ENCODE measurements around the gene FNDC5. TPM values are rescaled to one million over a fixed set of nuclear protein-coding genes. Genes with fewer than 3 reads are reported as not detected.

The FNDC5 gene
- total RNA-seq, 1 donor from 2014 or later, result 9.6 TPM

DNA sequence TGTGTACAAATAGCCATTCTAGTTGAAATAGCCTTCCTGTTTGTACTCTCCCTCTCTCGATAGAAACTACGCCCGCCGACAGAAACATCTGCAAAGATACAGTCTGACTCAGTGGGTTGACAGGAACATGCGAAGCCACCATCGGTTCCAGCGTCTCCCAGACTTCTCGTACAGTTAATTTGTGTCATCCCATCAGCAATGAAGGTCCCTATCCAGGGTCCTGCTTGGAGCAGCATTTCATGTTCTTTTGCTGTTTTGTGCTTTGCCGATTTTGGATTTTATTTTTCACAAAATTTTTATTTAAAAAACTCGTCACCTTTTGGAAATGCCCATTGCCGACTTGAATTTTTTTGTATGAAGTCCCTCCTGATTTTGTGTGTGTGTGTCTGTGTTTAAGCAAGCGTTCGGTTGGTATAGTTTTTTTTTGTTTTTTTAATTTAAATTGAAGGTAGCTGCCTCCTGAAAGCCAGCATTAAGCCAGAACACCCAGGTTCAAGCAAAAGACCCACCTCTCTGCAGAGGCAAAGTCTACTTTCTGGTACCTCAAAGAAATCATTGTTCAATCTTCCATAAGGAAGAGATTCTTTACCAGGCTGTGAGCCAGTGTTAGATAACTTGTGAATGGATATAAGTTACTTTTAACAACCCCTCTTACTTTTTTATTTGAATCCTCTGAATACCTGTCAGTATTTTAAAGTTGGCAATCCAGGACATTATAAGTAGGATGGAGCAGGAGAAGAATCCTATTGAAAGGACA is 14.7 kb downstream of the FNDC5 start:
- no peaks in the 10 kb centered on the region for H3K4me1 Mint-ChIP-seq
- no peaks in the 10 kb centered on the region for H4K20me1 ChIP-seq (ENCODE audit: low read depth)
- H3K9me3 Mint-ChIP-seq, result no peaks in the 10 kb centered on the region
- H3K9ac ChIP-seq, result no peak overlapping the region
- no peak overlapping the region for H2AFZ ChIP-seq (replicated peaks)
- peaks cover 26% of the 10 kb centered on the region for H3K36me3 Mint-ChIP-seq
- DNase-seq (ENCODE audit: low spot score), result no peak
- no peaks in the 10 kb centered on the region for H3K79me2 ChIP-seq (ENCODE audit: low read depth)
- H3F3A ChIP-seq (ENCODE audit: low read depth), result no peaks in the 10 kb centered on the region
- peaks cover 4% of the 10 kb centered on the region for H3K36me3 ChIP-seq
- H3K4me3 ChIP-seq, result no peak overlapping the region
- no peak overlapping the region for H3K4me3 Mint-ChIP-seq
- no peaks in the 10 kb centered on the region for H3K9me3 ChIP-seq (ENCODE audit: low read depth)
- H3K27me3 Mint-ChIP-seq (ENCODE audit: insufficient read depth, low read depth), result peaks cover 2% of the 10 kb centered on the region
- TF ChIP-seq EZH2phosphoT487 (IDR thresholded peaks at IDR 0.05) (no peak), EZH2 (IDR thresholded peaks at IDR 0.05) (no peak), CTCF (IDR thresholded peaks at IDR 0.05) (no peak)
- H3K27me3 ChIP-seq, result no peaks in the 10 kb centered on the region
- H3K27ac ChIP-seq, result no peak overlapping the region
- H3K4me1 ChIP-seq, result no peaks in the 10 kb centered on the region
- H3K4me2 ChIP-seq, result no peak overlapping the region
- no peak overlapping the region for H3K27ac Mint-ChIP-seq

DNA sequence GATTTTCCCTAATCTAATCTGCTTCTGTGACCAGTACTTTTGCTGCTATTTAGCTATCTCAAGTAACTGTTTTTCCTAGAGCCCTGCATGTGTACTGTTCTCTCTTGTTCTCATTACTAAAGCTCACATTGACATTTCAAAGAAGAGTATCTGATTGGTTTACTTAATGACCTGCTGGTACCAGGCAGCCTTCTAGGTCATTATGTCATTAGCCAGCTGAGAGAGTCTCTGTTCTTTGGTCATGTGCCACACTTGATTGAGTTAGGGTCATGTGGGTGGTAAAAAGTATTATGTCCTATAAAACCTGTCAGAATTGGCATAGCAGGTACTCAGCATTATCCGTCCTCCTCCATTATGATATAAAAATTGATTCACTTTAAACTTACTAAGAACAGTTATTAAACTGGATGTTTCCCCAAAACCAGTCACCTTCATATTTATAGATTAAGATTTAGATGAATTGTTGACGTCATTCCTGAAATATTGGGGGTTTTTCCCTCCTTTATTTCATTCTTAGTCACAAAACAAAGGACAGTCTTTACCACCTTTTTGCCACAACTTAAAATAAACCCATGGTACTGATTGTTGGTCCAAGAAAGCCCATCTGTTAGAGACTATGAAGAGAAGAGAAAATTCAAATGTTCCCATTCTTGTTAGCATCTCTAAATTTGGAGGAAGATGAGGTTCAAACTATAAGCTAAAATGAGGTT is 22.2 kb downstream of the FNDC5 start:
- no peak overlapping the region for H2AFZ ChIP-seq (replicated peaks)
- no peak overlapping the region for H3K27ac Mint-ChIP-seq

DNA sequence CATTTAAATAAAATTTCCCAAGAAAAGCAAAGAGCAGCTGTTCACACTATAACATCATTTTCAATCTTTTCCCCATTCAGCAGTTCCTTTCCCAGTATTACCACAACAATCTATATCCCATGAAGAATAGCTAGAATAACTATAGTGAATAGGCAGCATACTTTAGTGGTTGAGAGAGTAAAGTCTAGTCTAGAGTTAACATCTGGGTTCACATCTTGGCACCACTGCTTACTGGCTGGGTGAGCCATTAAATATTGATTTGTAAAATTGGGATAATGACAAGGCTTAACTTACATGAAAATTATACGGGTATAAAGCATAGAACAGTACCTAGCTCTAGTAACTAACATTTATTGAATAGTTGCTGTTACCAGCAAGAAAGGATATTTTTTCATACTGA is 38.8 kb downstream of the FNDC5 start:
- Mint-ChIP-seq H3K9me3 (no peaks in the 10 kb centered on the region), H3K4me1 (no peaks in the 10 kb centered on the region), H3K4me3 (no peak overlapping the region), H3K27ac (no peak overlapping the region), H3K27me3 (ENCODE audit: insufficient read depth, low read depth) (no peaks in the 10 kb centered on the region), H3K36me3 (peaks cover 31% of the 10 kb centered on the region)
- TF ChIP-seq CTCF (IDR thresholded peaks at IDR 0.05), result no peak
- TF ChIP-seq EZH2phosphoT487 (IDR thresholded peaks at IDR 0.05), result no peak
- no peak for TF ChIP-seq EZH2 (IDR thresholded peaks at IDR 0.05)
- no peaks in the 10 kb centered on the region for H4K20me1 ChIP-seq (ENCODE audit: low read depth)
- H3K79me2 ChIP-seq (ENCODE audit: low read depth), result no peaks in the 10 kb centered on the region
- H3F3A ChIP-seq (ENCODE audit: low read depth), result peaks cover 14% of the 10 kb centered on the region
- DNase-seq (ENCODE audit: low spot score), result no peak
- H3K4me2 ChIP-seq, result no peak overlapping the region
- no peaks in the 10 kb centered on the region for H3K9me3 ChIP-seq (ENCODE audit: low read depth)
- H2AFZ ChIP-seq (replicated peaks), result no peak overlapping the region
- no peak overlapping the region for H3K9ac ChIP-seq
- no peak overlapping the region for H3K4me3 ChIP-seq
- no peaks in the 10 kb centered on the region for H3K4me1 ChIP-seq
- H3K27me3 ChIP-seq, result no peaks in the 10 kb centered on the region
- peaks cover 54% of the 10 kb centered on the region for H3K36me3 ChIP-seq
- H3K27ac ChIP-seq, result no peak overlapping the region

More for the DNA sequence above, 22.2 kb downstream of the FNDC5 start:
- no peak for DNase-seq (ENCODE audit: low spot score)
- H3F3A ChIP-seq (ENCODE audit: low read depth), result peaks cover 18% of the 10 kb centered on the region
- H3K4me3 Mint-ChIP-seq, result no peak overlapping the region
- H3K27me3 Mint-ChIP-seq (ENCODE audit: insufficient read depth, low read depth), result peaks cover 4% of the 10 kb centered on the region
- no peak for TF ChIP-seq EZH2 (IDR thresholded peaks at IDR 0.05)
- no peak overlapping the region for H3K4me3 ChIP-seq
- H3K4me2 ChIP-seq, result no peak overlapping the region
- no peaks in the 10 kb centered on the region for H4K20me1 ChIP-seq (ENCODE audit: low read depth)
- no peak overlapping the region for H3K9ac ChIP-seq
- H3K4me1 ChIP-seq, result no peaks in the 10 kb centered on the region
- no peaks in the 10 kb centered on the region for H3K4me1 Mint-ChIP-seq
- H3K9me3 ChIP-seq (ENCODE audit: low read depth), result no peaks in the 10 kb centered on the region
- no peak overlapping the region for H3K27ac ChIP-seq
- H3K79me2 ChIP-seq (ENCODE audit: low read depth), result no peaks in the 10 kb centered on the region
- H3K36me3 ChIP-seq, result no peaks in the 10 kb centered on the region
- H3K27me3 ChIP-seq, result no peaks in the 10 kb centered on the region
- peaks cover 25% of the 10 kb centered on the region for H3K36me3 Mint-ChIP-seq
- peaks cover 3% of the 10 kb centered on the region for H3K9me3 Mint-ChIP-seq
